Endothelial cell of umbilical vein (primary cell): ENCODE results near the gene VGLL4. TPM values are rescaled to one million over a fixed set of nuclear protein-coding genes. Genes with fewer than 3 reads are reported as not detected.
A peak's percentile ranks its signal among the peaks of the same experiment; 100 is the strongest.
"Not testable (repeated sequence)": the region's sequence is repeated elsewhere in the genome, so short reads cannot be mapped to it uniquely, and the experiment has no call there.

Experiments
- BruUV-seq: library from RNA; stranded (reverse); fragments of 400-500 nt; replicated peaks from 2 replicates; lab custom pipeline; 2021; lab: Mats Ljungman, UMichigan
- CTCF ChIA-PET: fragments of 300-600, 350-600 bp; sonication (Branson Sonifier 250); formaldehyde crosslinking; loops from one replicate; lab custom pipeline; 2021; ENCODE audit warnings: antibody characterized with exemption, inconsistent platforms; lab: Charles Lee
- POLR2A ChIA-PET: fragments of 300-600, 350-600 bp; sonication (Branson Sonifier 250); formaldehyde crosslinking; loops from one replicate; lab custom pipeline; 2021; ENCODE audit warnings: antibody characterized with exemption, inconsistent platforms; lab: Charles Lee
- DNase-seq: peaks from one replicate; pipeline ENCODE4 v3.0.0-alpha.2; 2011; ENCODE audit warnings: low read depth, low spot score
- FAIRE-seq: peaks from 2 replicates; lab custom pipeline; 2011; peaks lifted over from hg19 to GRCh38; lab: Jason Lieb, UNC
- H2AFZ ChIP-seq: 2 replicates; pipeline ENCODE4 v1.6.0; 2012; ENCODE audit warnings: low read depth, low read length, control low read depth, inconsistent platforms
- H3K27ac ChIP-seq: 2 replicates; pipeline ENCODE4 v1.5.1; 2011; ENCODE audit warnings: low read depth, mild to moderate bottlenecking, control low read depth, low read length, moderate library complexity; ENCODE audit not compliant: insufficient read depth
- H3K27me3 ChIP-seq, 2 experiments: 2 replicates each; pipeline versions ENCODE4 v1.6.0 to v1.6.1; 2011; ENCODE audit warnings: low read length in 2 of 2, mixed read lengths in 1 of 2; ENCODE audit not compliant: control insufficient read depth in 2 of 2, insufficient read depth in 2 of 2
- H3K36me3 ChIP-seq, 2 experiments: 2 replicates in 1 of 2; 3 replicates in 1 of 2; pipeline ENCODE4 v1.5.1; 2011; ENCODE audit warnings: low read length in 2 of 2, mild to moderate bottlenecking in 1 of 2, moderate library complexity in 1 of 2; ENCODE audit not compliant: control insufficient read depth in 2 of 2, insufficient read depth in 2 of 2; ENCODE audit errors: extremely low read depth in 1 of 2
- H3K4me1 ChIP-seq: 3 replicates; pipeline ENCODE4 v1.5.1; 2011; ENCODE audit warnings: mild to moderate bottlenecking, low read length; ENCODE audit not compliant: control insufficient read depth, insufficient read depth; ENCODE audit errors: extremely low read depth
- H3K4me2 ChIP-seq: 2 replicates; pipeline ENCODE4 v1.6.1; 2011; ENCODE audit warnings: low read length, control low read depth, mixed read lengths; ENCODE audit not compliant: insufficient read depth
- H3K4me3 ChIP-seq, 3 experiments: fragments of 200-600 bp in 1 of 3; sonication (generic), shearing (Covaris generic) in 1 of 3; replicated peaks in 1 of 3; 2 replicates each; pipeline ENCODE4 v1.5.1; 2011 to 2016; ENCODE audit warnings: control low read depth in 3 of 3, low read length in 3 of 3, mild to moderate bottlenecking in 2 of 3, inconsistent platforms in 1 of 3, low read depth in 1 of 3, moderate library complexity in 1 of 3; ENCODE audit not compliant: insufficient read depth in 1 of 3
- H3K79me2 ChIP-seq: 2 replicates; pipeline ENCODE4 v1.6.0; 2012; ENCODE audit warnings: low read length, inconsistent platforms; ENCODE audit not compliant: control insufficient read depth, insufficient read depth
- H3K9ac ChIP-seq: replicated peaks from 2 replicates; pipeline ENCODE3; 2011; ENCODE audit warnings: low read length, control low read depth; ENCODE audit not compliant: insufficient read depth; ENCODE audit errors: extremely low read depth
- H3K9me1 ChIP-seq: replicated peaks from 3 replicates; pipeline ENCODE4 v1.6.0; 2011; ENCODE audit warnings: mild to moderate bottlenecking, low read length; ENCODE audit not compliant: control insufficient read depth, insufficient read depth; ENCODE audit errors: extremely low read depth
- H3K9me3 ChIP-seq: replicated peaks from 2 replicates; pipeline ENCODE4 v1.5.1; 2012; ENCODE audit warnings: low read length, inconsistent platforms; ENCODE audit not compliant: control insufficient read depth, insufficient read depth
- H4K20me1 ChIP-seq: replicated peaks from 2 replicates; pipeline ENCODE3; 2011; ENCODE audit warnings: mild to moderate bottlenecking, low read length; ENCODE audit not compliant: control insufficient read depth, insufficient read depth; ENCODE audit errors: extremely low read depth
- EZH2 ChIP-seq: IDR thresholded peaks from 2 replicates; pipeline ENCODE4 v1.6.1; 2012; ENCODE audit warnings: borderline replicate concordance, low read depth, mild to moderate bottlenecking, moderate library complexity, low read length, inconsistent platforms; ENCODE audit not compliant: severe bottlenecking
- FOS ChIP-seq: IDR thresholded peaks from 2 replicates; pipeline ENCODE4 v1.6.1; 2011; ENCODE audit warnings: mild to moderate bottlenecking, low read length, moderate library complexity, borderline replicate concordance; ENCODE audit not compliant: insufficient read depth
- GATA2 ChIP-seq: IDR thresholded peaks from 2 replicates; pipeline ENCODE4 v1.7.0; 2011; ENCODE audit warnings: low read depth, mild to moderate bottlenecking, moderate library complexity, mixed read lengths, low read length; ENCODE audit not compliant: insufficient read length, insufficient read depth
- JUN ChIP-seq: IDR thresholded peaks from 2 replicates; pipeline ENCODE4 v1.6.1; 2011; ENCODE audit warnings: borderline replicate concordance, low read depth; ENCODE audit not compliant: insufficient read length, insufficient read depth
- MAX ChIP-seq: IDR thresholded peaks from 2 replicates; pipeline ENCODE4 v1.6.1; 2011; ENCODE audit not compliant: insufficient read depth, insufficient read length
- MYC ChIP-seq: IDR thresholded peaks from one replicate; pipeline ENCODE4 v1.6.1; 2011; ENCODE audit warnings: mild to moderate bottlenecking, low read depth, low read length
- POLR2A ChIP-seq: IDR thresholded peaks from 2 replicates; pipeline ENCODE4 v1.6.1; 2012; ENCODE audit warnings: low read depth, mild to moderate bottlenecking, control low read depth, low read length
- POLR2AphosphoS5 ChIP-seq: IDR thresholded peaks from 2 replicates; pipeline ENCODE4 v1.6.1; 2012; ENCODE audit warnings: low read depth, mild to moderate bottlenecking, control low read depth, low read length, moderate library complexity; ENCODE audit not compliant: insufficient read depth
- dilution Hi-C: fragments of 300-500 bp; cut with MboI; formaldehyde crosslinking; loops from one replicate; pipeline ENCODE4 v1.15.0; 2019; ENCODE audit warnings: low sequenced_read_pairs; ENCODE audit not compliant: extremely low pct_ligation_motif_present
- intact Hi-C: fragments of 100-400 bp; cut with micrococcal nuclease; formaldehyde crosslinking; loops from one replicate; pipeline ENCODE4 v1.10.0; 2022
- polyA plus RNA-seq, 4 experiments: library from polyadenylated mRNA; depleted of rRNA in 3 of 4; stranded (reverse) in 3 of 4; unstranded in 1 of 4; fragments of >200 nt; gene quantifications; 2 replicates each; pipeline versions ENCODE4 v1.2.1 to v1.2.3, GENCODE V29; 2011 to 2012; ENCODE audit warnings: missing spikeins in 1 of 4
- total RNA-seq: library from RNA; stranded (reverse); gene quantifications from 2 replicates; pipeline ENCODE4 v1.2.3, GENCODE V29; 2021
- TF ChIP-seq, protein P1 (sequence below), 2 donors: IDR thresholded peaks; 1 replicate in 1 of 2; 2 replicates in 1 of 2; pipeline ENCODE4 v1.5.1; 2011; ENCODE audit warnings: low read length in 2 of 2, mild to moderate bottlenecking in 2 of 2, moderate library complexity in 2 of 2, control low read depth in 1 of 2, inconsistent platforms in 1 of 2, low read depth in 1 of 2; ENCODE audit not compliant: insufficient read depth in 1 of 2; ENCODE audit errors: extremely low read depth in 1 of 2

Gene VGLL4
- total and polyA plus RNA-seq, 2 donors (not counting 3 experiments of a cell fraction or from before 2014, with no cell fraction given) = 67.0 to 78.9 TPM

DNA sequence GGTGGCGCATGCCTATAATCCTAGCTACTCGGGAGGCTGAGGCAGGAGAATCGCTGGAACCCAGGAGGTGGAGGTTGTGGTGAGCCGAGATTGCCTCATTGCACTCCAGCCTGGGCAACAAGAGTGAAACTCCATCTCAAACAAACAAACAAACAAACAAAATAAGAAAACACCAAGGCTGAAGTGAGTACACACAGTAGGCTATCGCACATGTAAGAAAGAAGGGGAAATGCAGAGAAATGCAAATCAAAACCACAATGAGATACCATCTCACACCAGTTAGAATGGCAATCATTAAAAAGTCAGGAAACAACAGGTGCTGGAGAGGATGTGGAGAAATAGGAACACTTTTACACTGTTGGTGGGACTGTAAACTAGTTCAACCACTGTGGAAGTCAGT, 48.7 kb downstream of the VGLL4 start:
- dilution Hi-C loops, H2AFZ ChIP-seq, H3K9ac ChIP-seq, H3K4me2 ChIP-seq, H3K9me3 ChIP-seq, BruUV-seq, DNase-seq, FAIRE-seq, H3K9me1 ChIP-seq, POLR2A ChIA-PET, H4K20me1 ChIP-seq, intact Hi-C loops, H3K4me3 ChIP-seq, CTCF ChIA-PET, H3K36me3 ChIP-seq, H3K27me3 ChIP-seq, H3K27ac ChIP-seq: not testable (repeated sequence)
- peaks cover 44% of the 10 kb centered on the region for H3K4me1 ChIP-seq
- H3K79me2 ChIP-seq = peaks cover 93% of the 10 kb centered on the region

GRCh38 chr3:11593318-11594034, 50.2 kb downstream of the VGLL4 start:
- no peak overlapping the region for H2AFZ ChIP-seq
- peaks cover 3% of the 10 kb centered on the region for H4K20me1 ChIP-seq
- no peaks in the 10 kb centered on the region for H3K27me3 ChIP-seq
- FAIRE-seq (peak; percentile 56), DNase-seq (peak; percentile 59)
- intact Hi-C loops = no loop called here
- H3K9ac ChIP-seq = no peak overlapping the region
- H3K4me1 ChIP-seq = peaks cover 41% of the 10 kb centered on the region
- no TSS peak for BruUV-seq
- dilution Hi-C loops = no loop called here
- H3K27ac ChIP-seq = peak overlapping the region; percentile 33
- no peaks in the 10 kb centered on the region for H3K9me3 ChIP-seq
- POLR2A ChIA-PET = no interaction called here
- H3K36me3 ChIP-seq = peaks cover 0 to 3% of the 10 kb centered on the region in 2 experiments
- no peak overlapping the region for H3K4me3 ChIP-seq
- CTCF ChIA-PET = interaction anchor here (1.0 to 1.8 kb wide), 2 partner anchors 19 to 214 kb away, joined by 4 to 5 read pairs; no protein-coding TSS in a partner anchor
- TF ChIP-seq MAX (no peak), FOS (no peak), POLR2AphosphoS5 (no peak), MYC (no peak), GATA2 (no peak), JUN (no peak), EZH2 (no peak), POLR2A (no peak)
- TF ChIP-seq, protein P1, sequence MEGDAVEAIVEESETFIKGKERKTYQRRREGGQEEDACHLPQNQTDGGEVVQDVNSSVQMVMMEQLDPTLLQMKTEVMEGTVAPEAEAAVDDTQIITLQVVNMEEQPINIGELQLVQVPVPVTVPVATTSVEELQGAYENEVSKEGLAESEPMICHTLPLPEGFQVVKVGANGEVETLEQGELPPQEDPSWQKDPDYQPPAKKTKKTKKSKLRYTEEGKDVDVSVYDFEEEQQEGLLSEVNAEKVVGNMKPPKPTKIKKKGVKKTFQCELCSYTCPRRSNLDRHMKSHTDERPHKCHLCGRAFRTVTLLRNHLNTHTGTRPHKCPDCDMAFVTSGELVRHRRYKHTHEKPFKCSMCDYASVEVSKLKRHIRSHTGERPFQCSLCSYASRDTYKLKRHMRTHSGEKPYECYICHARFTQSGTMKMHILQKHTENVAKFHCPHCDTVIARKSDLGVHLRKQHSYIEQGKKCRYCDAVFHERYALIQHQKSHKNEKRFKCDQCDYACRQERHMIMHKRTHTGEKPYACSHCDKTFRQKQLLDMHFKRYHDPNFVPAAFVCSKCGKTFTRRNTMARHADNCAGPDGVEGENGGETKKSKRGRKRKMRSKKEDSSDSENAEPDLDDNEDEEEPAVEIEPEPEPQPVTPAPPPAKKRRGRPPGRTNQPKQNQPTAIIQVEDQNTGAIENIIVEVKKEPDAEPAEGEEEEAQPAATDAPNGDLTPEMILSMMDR (IDR thresholded peaks at IDR 0.05; ENCODE audit: extremely low read depth in 1 of 2, insufficient read depth in 1 of 2, low read depth in 1 of 2, low read length in 2 of 2) = no peak
- H3K79me2 ChIP-seq = peaks cover 93% of the 10 kb centered on the region
- peak overlapping the region; percentile 19 for H3K4me2 ChIP-seq
- H3K9me1 ChIP-seq = no peaks in the 10 kb centered on the region
